Measurements from ENCODE around the gene EGF.
A peak's percentile ranks its signal among the peaks of the same experiment; 100 is the strongest.

The EGF gene

DNA sequence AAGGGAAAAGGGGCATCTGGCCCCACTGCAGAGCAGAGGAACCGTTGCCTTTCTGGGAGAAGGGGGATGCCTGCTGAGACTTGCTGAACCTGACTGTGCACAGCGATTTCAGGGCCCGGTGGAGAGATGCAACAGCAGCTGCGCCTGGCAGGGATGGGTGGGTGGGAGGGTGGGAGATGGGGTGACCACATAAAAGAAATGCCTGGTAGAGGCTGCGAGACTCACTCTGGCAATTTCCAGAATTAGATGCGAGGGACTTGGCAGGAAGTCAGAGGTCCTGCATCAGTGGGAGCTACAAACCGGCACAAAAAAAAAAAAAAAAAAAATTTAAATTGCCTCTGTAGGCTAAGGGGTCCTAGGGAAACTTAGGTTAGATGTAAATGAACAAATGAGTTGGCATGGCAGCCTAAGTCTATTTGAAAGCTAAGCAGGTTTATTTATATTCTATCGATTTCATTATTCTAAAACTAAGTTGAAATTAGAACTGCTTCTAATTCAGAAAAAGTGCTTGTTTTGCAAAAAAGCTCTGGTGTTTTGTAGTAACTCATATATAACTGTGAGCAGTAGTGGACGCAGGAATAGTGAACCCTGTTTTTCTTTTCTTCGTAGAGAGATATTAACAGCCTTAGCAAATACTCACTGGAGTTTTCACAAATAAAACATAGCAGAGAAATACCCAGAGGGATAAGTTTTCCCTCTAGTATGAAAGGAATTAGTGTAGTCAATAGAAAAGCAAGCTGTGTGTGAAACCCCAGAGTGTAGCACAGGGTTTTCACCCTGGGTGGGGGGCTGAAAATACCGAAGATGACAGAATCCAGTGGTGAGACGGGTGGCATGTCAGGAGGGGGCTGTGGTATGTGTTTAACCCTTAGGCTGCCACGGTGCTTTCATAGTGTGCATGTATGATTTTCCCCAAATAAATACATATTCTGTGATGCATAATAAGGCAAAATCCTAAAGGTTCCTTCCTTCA lies 130.1 kb downstream of the EGF start:
- FAIRE-seq: no peak

DNA sequence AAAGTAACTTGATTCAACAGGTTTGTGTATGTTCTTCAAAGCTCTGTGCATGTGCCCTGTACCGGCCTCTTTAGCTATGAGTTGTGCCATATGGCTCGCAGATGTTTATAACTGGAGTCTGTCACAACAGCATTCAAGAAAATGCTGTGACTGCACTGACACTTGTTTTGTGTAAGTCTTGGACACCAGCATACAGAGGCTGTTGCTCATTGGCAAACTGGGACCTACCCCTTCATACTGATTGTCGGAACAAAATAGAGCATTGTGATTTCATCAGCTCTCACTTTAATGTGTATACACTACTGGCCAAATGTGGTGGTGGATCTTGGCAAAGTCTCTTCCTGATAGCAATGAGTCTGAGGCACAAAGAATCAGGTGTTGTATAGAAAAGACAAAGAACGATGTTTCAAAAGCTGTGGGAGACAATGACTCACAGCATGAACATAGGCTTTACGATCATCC lies 133.9 kb downstream of the EGF start:
- FAIRE-seq: no peak

DNA sequence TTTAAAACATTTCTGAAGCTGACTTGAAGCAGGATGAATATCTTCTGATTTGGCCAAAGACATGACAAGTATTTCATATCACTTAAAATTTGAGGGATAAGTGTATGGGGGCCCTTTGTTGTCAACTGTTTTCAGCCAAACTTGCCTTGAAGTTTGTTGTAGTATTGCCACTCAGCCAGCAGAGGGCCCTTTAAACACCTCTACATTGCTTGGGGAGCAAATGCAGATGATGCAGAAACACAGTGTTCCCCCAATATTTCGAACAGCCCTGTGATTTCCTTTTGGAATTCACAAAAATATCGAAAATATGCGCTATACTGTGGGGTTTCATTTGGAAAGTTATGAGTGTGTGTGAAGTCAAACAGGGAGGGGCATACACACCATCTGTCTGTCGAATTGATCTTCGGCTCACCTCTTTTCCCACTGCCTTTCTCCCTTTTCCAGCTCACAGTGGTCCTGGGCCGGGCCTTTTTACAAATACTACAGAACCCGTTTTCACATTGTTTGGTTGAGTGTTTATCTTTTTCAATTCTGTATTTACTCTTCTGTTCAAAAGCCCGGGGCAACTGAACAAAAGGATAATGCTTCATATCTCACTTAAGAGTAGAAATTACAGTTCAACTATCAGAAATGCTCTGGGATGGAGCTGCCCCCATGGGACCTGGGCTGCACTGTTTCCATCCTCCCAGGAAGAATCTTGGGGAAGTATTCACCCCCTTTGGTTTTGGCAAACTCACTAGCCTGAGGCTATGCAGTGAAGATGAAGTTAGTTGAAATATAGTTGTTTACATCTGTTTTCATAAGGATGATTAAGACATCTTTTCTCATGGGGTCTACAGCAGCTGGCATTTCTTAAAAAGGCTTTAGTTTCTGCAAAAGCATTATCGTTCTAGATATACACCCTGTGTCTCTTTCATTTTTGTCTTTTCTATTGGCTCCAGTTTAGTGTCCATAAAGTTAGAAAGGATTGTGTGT lies 137.6 kb downstream of the EGF start:
- FAIRE-seq: peak; percentile 49

- no peak for FAIRE-seq
Observed at GRCh38 chr4:110055158-110055768, 142.6 kb downstream of the EGF start.

GRCh38 chr4:110058677-110059076 lies 146.0 kb downstream of the EGF start:
- no peak for FAIRE-seq

GRCh38 chr4:110059556-110060191 lies 147.0 kb downstream of the EGF start:
- no peak for FAIRE-seq

- no peak for FAIRE-seq
Observed at GRCh38 chr4:110061076-110061475, 148.4 kb downstream of the EGF start.

Data from G401.6 (cell line).